DOHH2 (cell line): ENCODE results near the gene CLEC6A.
"Not testable (repeated sequence)": the region's sequence is repeated elsewhere in the genome, so short reads cannot be mapped to it uniquely, and the experiment has no call there.

Experiments
- H3F3A ChIP-seq: fragments of 200-600 bp; sonication (generic), shearing (Covaris generic); 2 replicates; pipeline ENCODE4 v1.6.0; 2016; ENCODE audit warnings: antibody characterized with exemption, mild to moderate bottlenecking; ENCODE audit not compliant: control insufficient read depth, insufficient read depth
- H3K27ac ChIP-seq: fragments of 200-600 bp; sonication (generic); 2 replicates; pipeline ENCODE4 v1.5.1; 2014; ENCODE audit warnings: low read depth, mild to moderate bottlenecking, low read length, moderate library complexity
- H3K27me3 ChIP-seq: fragments of 200-600 bp; sonication (generic); 2 replicates; pipeline ENCODE4 v1.6.1; 2014; ENCODE audit warnings: mild to moderate bottlenecking, low read length, mixed read lengths; ENCODE audit not compliant: control insufficient read depth
- H3K36me3 ChIP-seq: fragments of 200-600 bp; sonication (generic); 2 replicates; pipeline ENCODE4 v1.6.1; 2014; ENCODE audit warnings: mild to moderate bottlenecking, low read length, moderate library complexity, mixed read lengths; ENCODE audit not compliant: control insufficient read depth
- H3K4me1 ChIP-seq: fragments of 200-600 bp; sonication (generic); 2 replicates; pipeline ENCODE4 v1.6.1; 2014; ENCODE audit warnings: mild to moderate bottlenecking, low read length, mixed read lengths; ENCODE audit not compliant: control insufficient read depth
- H3K4me2 ChIP-seq: fragments of 200-600 bp; sonication (generic); 2 replicates; pipeline ENCODE4 v1.6.0; 2014; ENCODE audit warnings: mild to moderate bottlenecking, low read length, moderate library complexity
- H3K4me3 ChIP-seq: fragments of 200-600 bp; sonication (generic); 2 replicates; pipeline ENCODE4 v1.5.1; 2014; ENCODE audit warnings: mild to moderate bottlenecking, low read length, mixed read lengths
- H3K79me2 ChIP-seq: fragments of 200-600 bp; sonication (generic); 2 replicates; pipeline ENCODE4 v1.6.1; 2014; ENCODE audit warnings: mild to moderate bottlenecking, low read length, mixed read lengths; ENCODE audit not compliant: control insufficient read depth
- H3K9me2 ChIP-seq: fragments of 200-600 bp; sonication (generic); replicated peaks from 2 replicates; pipeline ENCODE4 v1.6.1; 2014; ENCODE audit warnings: mild to moderate bottlenecking, low read length, mixed read lengths; ENCODE audit not compliant: control insufficient read depth
- H3K9me3 ChIP-seq: fragments of 200-600 bp; sonication (generic); 2 replicates; pipeline ENCODE4 v1.6.1; 2014; ENCODE audit warnings: antibody characterized with exemption, low read length, mixed read lengths; ENCODE audit not compliant: control insufficient read depth, insufficient read depth
- H4K20me1 ChIP-seq: fragments of 200-600 bp; sonication (generic); 2 replicates; pipeline ENCODE4 v1.6.0; 2014; ENCODE audit warnings: low read depth, mild to moderate bottlenecking, antibody characterized with exemption, low read length, moderate library complexity; ENCODE audit not compliant: control insufficient read depth, insufficient read depth
- CTCF ChIP-seq: fragments of 200-600 bp; sonication (generic); IDR thresholded peaks from one replicate; pipeline ENCODE4 v1.5.1; 2014; ENCODE audit warnings: antibody characterized with exemption, mild to moderate bottlenecking, low read depth, low read length; ENCODE audit not compliant: poor library complexity, severe bottlenecking
- EZH2phosphoT487 ChIP-seq: fragments of 200-600 bp; sonication (generic); IDR thresholded peaks from 2 replicates; pipeline ENCODE4 v1.6.1; 2017; ENCODE audit warnings: borderline replicate concordance, mild to moderate bottlenecking, antibody characterized with exemption, low read length, moderate library complexity, mixed read lengths

CLEC6A gene

GRCh38 chr12:8455727-8456360 is at the start of gene CLEC6A:
CLEC6A (plus strand) TSS chr12:8455962; CDS start chr12:8456112, 150 bp downstream.
- H3K4me1 ChIP-seq: no peaks in the 10 kb centered on the region
- no peak for TF ChIP-seq EZH2phosphoT487
- no peaks in the 10 kb centered on the region for H3K79me2 ChIP-seq
- no peaks in the 10 kb centered on the region for H3F3A ChIP-seq
- H3K9me2 ChIP-seq: no peaks in the 10 kb centered on the region
- no peaks in the 10 kb centered on the region for H3K36me3 ChIP-seq
- H3K27me3 ChIP-seq: peaks cover 6% of the 10 kb centered on the region; the same call in 1 of the 2 replicates
- H3K4me2 ChIP-seq: no peak within 1 kb of the TSS
- H3K27ac ChIP-seq: no peak within 1 kb of the TSS
- H3K9me3 ChIP-seq: no peaks in the 10 kb centered on the region
- H4K20me1 ChIP-seq: no peaks in the 10 kb centered on the region
- H3K4me3 ChIP-seq: no peak within 1 kb of the TSS

- H3K4me2 ChIP-seq, H3K9me2 ChIP-seq, H3K27ac ChIP-seq, H3K9me3 ChIP-seq, H3F3A ChIP-seq, H3K27me3 ChIP-seq, H3K79me2 ChIP-seq, H3K36me3 ChIP-seq, H4K20me1 ChIP-seq, H3K4me3 ChIP-seq, H3K4me1 ChIP-seq: not testable (repeated sequence)
Observed at GRCh38 chr12:8419576-8419975, 36.2 kb upstream of the CLEC6A start.

- H3F3A ChIP-seq: no peaks in the 10 kb centered on the region
- no peaks in the 10 kb centered on the region for H3K9me2 ChIP-seq
- H3K4me3 ChIP-seq: no peak overlapping the region
- no peak overlapping the region for H3K27ac ChIP-seq
- H3K4me2 ChIP-seq: no peak overlapping the region
- no peaks in the 10 kb centered on the region for H3K79me2 ChIP-seq
- H4K20me1 ChIP-seq: no peaks in the 10 kb centered on the region
- no peaks in the 10 kb centered on the region for H3K9me3 ChIP-seq
- H3K4me1 ChIP-seq: no peaks in the 10 kb centered on the region
- H3K36me3 ChIP-seq: no peaks in the 10 kb centered on the region
- H3K27me3 ChIP-seq: no peaks in the 10 kb centered on the region
- TF ChIP-seq EZH2phosphoT487: no peak
Observed at GRCh38 chr12:8420506-8420905, 35.3 kb upstream of the CLEC6A start.

- not testable (repeated sequence) for H4K20me1 ChIP-seq, H3K79me2 ChIP-seq, H3F3A ChIP-seq, H3K27me3 ChIP-seq, H3K36me3 ChIP-seq, H3K4me2 ChIP-seq, H3K9me2 ChIP-seq, H3K4me1 ChIP-seq, H3K9me3 ChIP-seq, H3K4me3 ChIP-seq, H3K27ac ChIP-seq
Observed at GRCh38 chr12:8444536-8445278, 11.1 kb upstream of the CLEC6A start.

GRCh38 chr12:8445731-8446130 is 10.0 kb upstream of the CLEC6A start:
- no peaks in the 10 kb centered on the region for H3K9me2 ChIP-seq
- H3K4me1 ChIP-seq: no peaks in the 10 kb centered on the region
- no peaks in the 10 kb centered on the region for H4K20me1 ChIP-seq
- H3K27ac ChIP-seq: no peak overlapping the region
- no peaks in the 10 kb centered on the region for H3K79me2 ChIP-seq
- H3K9me3 ChIP-seq: no peaks in the 10 kb centered on the region
- no peaks in the 10 kb centered on the region for H3K36me3 ChIP-seq
- H3K27me3 ChIP-seq: no peaks in the 10 kb centered on the region
- H3K4me3 ChIP-seq: no peak overlapping the region
- no peak overlapping the region for H3K4me2 ChIP-seq
- H3F3A ChIP-seq: no peaks in the 10 kb centered on the region
- TF ChIP-seq EZH2phosphoT487: no peak
- no peak for TF ChIP-seq CTCF
